Non-pigmented ciliary epithelial cell (primary cell): Measurements from ENCODE around the gene RAB39A.

ENCODE experiments used
- DNase-seq: peaks from one replicate; pipeline ENCODE4 v3.0.0-alpha.2; 2010; ENCODE audit warnings: low read depth

The RAB39A gene

GRCh38 chr11:107962181-107962580 lies 33.9 kb downstream of the RAB39A start:
- no peak for DNase-seq

GRCh38 chr11:107963091-107963490 lies 34.8 kb downstream of the RAB39A start:
- no peak for DNase-seq

GRCh38 chr11:107969219-107969618 lies 41.0 kb downstream of the RAB39A start:
- no peak for DNase-seq

- no peak for DNase-seq
These were observed 41.8 kb downstream of the RAB39A start for GRCh38 chr11:107970049-107970448.

GRCh38 chr11:107973641-107974040 lies 45.4 kb downstream of the RAB39A start:
- DNase-seq, result no peak

- no peak for DNase-seq
These were observed 60.3 kb downstream of the RAB39A start for GRCh38 chr11:107988397-107989158.

- DNase-seq, result no peak
These were observed 63.7 kb downstream of the RAB39A start for GRCh38 chr11:107991868-107992414.

GRCh38 chr11:107996006-107996776 lies 67.9 kb downstream of the RAB39A start:
- DNase-seq, result no peak

GRCh38 chr11:107998761-107999160 lies 70.5 kb downstream of the RAB39A start:
- DNase-seq, result no peak

GRCh38 chr11:107999759-108000455 lies 71.7 kb downstream of the RAB39A start:
- DNase-seq, result no peak

GRCh38 chr11:108002476-108002875 lies 74.2 kb downstream of the RAB39A start:
- no peak for DNase-seq

GRCh38 chr11:108003623-108004022 lies 75.4 kb downstream of the RAB39A start:
- DNase-seq, result no peak

- DNase-seq, result no peak
These were observed 79.6 kb downstream of the RAB39A start for GRCh38 chr11:108007819-108008218.

- DNase-seq, result peak; percentile 57
These were observed 80.6 kb downstream of the RAB39A start, which contains the start of gene CUL5 for GRCh38 chr11:108008656-108009496. CUL5 (plus strand) TSS chr11:108008898; CDS start chr11:108009349, 451 bp downstream.

GRCh38 chr11:108009497-108010370 lies 81.5 kb downstream of the RAB39A start:
- DNase-seq, result no peak

GRCh38 chr11:108012139-108012725 lies 84.0 kb downstream of the RAB39A start:
- no peak for DNase-seq
